ENCODE data around the gene TARS2. TPM values are rescaled to one million over a fixed set of nuclear protein-coding genes. Genes with fewer than 3 reads are reported as not detected.

Gene TARS2
- total RNA-seq, 1 donor from 2014 or later: 38.7 TPM

DNA sequence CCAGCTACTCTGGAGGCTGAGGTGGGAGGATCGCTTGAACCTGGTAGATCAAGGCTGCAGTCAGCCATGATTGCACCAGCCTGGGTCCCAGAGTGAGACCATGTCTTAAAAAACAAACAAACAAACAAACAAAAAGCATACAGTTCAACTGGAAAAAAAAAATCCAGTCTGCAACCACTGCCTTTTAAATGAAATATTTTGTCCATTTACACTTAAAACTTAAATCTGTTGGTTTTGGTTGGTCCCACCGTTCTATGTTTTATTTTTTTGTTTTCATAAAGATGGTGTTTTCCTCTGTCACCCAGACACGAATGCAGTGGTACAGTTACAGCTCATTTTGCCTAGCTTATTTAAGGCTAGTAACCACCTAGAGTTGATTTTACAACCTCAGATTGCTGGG, 38.1 kb downstream of the TARS2 start:
- Mint-ChIP-seq H3K9me3 (ENCODE audit: unreplicated experiment) (no peaks in the 10 kb centered on the region), H3K4me1 (ENCODE audit: low read depth, unreplicated experiment) (peaks cover under 1% of the 10 kb centered on the region), H3K36me3 (ENCODE audit: unreplicated experiment) (no peaks in the 10 kb centered on the region), H3K4me3 (ENCODE audit: unreplicated experiment) (no peak overlapping the region), H3K27me3 (ENCODE audit: unreplicated experiment) (peaks cover 5% of the 10 kb centered on the region), H3K27ac (ENCODE audit: unreplicated experiment) (no peak overlapping the region)
- TF ChIP-seq, protein P1, sequence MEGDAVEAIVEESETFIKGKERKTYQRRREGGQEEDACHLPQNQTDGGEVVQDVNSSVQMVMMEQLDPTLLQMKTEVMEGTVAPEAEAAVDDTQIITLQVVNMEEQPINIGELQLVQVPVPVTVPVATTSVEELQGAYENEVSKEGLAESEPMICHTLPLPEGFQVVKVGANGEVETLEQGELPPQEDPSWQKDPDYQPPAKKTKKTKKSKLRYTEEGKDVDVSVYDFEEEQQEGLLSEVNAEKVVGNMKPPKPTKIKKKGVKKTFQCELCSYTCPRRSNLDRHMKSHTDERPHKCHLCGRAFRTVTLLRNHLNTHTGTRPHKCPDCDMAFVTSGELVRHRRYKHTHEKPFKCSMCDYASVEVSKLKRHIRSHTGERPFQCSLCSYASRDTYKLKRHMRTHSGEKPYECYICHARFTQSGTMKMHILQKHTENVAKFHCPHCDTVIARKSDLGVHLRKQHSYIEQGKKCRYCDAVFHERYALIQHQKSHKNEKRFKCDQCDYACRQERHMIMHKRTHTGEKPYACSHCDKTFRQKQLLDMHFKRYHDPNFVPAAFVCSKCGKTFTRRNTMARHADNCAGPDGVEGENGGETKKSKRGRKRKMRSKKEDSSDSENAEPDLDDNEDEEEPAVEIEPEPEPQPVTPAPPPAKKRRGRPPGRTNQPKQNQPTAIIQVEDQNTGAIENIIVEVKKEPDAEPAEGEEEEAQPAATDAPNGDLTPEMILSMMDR (IDR thresholded peaks at IDR 0.05; ENCODE audit: partially characterized antibody, unreplicated experiment): no peak
- DNase-seq: no peak

DNA sequence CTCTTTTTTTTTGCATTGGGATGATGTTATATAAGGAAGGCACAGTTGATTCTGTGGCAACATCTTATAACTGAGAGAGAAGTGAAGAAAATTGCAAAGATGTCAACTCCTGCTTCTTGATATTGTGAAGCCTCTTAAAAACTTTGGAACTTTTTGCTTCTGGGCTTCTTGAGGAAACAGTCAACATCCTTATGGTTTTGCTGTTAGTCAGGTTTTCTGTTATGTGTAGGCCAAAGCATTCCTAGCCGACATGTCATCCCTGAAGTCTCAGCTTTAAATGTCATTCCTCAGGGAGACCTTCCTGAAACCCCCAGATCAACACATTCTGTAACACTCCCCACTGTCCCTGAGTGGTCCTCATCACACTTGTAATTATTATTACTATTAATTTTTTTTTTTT, 41.0 kb downstream of the TARS2 start:
- Mint-ChIP-seq H3K4me1 (ENCODE audit: low read depth, unreplicated experiment) (peaks cover 10% of the 10 kb centered on the region), H3K27ac (ENCODE audit: unreplicated experiment) (no peak overlapping the region), H3K36me3 (ENCODE audit: unreplicated experiment) (no peaks in the 10 kb centered on the region), H3K27me3 (ENCODE audit: unreplicated experiment) (peaks cover 10% of the 10 kb centered on the region), H3K9me3 (ENCODE audit: unreplicated experiment) (peaks cover 6% of the 10 kb centered on the region), H3K4me3 (ENCODE audit: unreplicated experiment) (no peak overlapping the region)
- DNase-seq: no peak
- TF ChIP-seq, protein P1 (IDR thresholded peaks at IDR 0.05; ENCODE audit: partially characterized antibody, unreplicated experiment): no peak

DNA sequence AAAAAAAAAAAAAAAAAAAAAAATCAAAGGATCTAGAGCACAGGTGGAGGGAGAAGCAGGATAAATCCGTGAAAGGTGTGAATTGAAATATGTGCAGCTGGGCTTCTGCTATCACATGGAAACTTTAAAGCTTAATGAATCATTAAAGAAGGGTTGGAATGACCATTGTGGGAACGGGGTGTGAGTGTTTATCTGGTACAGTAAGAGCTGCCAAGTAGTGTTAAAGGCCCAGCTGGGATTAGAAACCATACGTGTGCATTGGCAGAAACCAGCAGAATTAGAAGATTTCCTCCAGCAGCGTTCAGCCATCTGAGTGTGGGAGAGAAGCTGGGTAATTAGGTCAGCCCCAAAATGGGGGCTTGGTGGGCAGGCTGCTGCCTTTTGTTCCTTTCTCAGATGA, 41.8 kb downstream of the TARS2 start:
- no peak overlapping the region for H3K27ac Mint-ChIP-seq (ENCODE audit: unreplicated experiment)
- H3K27me3 Mint-ChIP-seq (ENCODE audit: unreplicated experiment): peaks cover 10% of the 10 kb centered on the region
- TF ChIP-seq, protein P1 (IDR thresholded peaks at IDR 0.05; ENCODE audit: partially characterized antibody, unreplicated experiment): no peak
- H3K4me3 Mint-ChIP-seq (ENCODE audit: unreplicated experiment): no peak overlapping the region
- no peaks in the 10 kb centered on the region for H3K36me3 Mint-ChIP-seq (ENCODE audit: unreplicated experiment)
- H3K9me3 Mint-ChIP-seq (ENCODE audit: unreplicated experiment): peaks cover 6% of the 10 kb centered on the region
- peaks cover 10% of the 10 kb centered on the region for H3K4me1 Mint-ChIP-seq (ENCODE audit: low read depth, unreplicated experiment)
- DNase-seq: no peak

DNA sequence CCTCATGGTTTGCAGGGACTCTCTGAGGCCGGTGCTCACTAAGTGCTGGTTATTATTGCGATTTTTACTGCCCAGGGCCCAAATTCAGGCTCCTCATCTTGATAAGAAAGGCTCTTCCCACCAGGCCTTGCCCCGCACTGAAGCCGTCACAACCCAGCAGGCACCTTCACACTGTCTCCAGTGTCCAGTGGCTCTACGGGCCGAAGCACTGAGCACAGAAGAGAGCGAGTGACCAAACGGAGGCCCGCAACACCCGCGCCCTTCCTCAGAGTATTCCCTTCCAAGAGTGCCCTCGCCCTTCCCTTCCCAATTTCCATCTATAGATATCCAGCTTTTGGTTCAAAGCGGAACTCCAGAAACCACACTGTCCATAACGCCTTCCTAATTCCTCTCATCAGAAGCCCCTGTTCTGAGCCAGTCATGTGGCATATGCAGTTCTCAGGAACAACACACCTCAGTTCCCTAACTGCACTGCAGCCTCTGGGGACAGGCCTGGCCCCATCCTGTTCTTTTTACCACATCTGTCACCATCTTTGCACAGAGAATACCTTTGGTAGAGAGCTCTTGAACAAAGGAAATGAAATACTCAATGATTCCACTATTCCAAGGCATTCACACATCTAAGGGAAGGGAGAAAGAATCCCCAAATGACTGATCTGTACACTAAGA, 43.4 kb downstream of the TARS2 start:
- DNase-seq: no peak
- H3K27me3 Mint-ChIP-seq (ENCODE audit: unreplicated experiment): peaks cover 11% of the 10 kb centered on the region
- H3K4me1 Mint-ChIP-seq (ENCODE audit: low read depth, unreplicated experiment): peaks cover 10% of the 10 kb centered on the region
- H3K27ac Mint-ChIP-seq (ENCODE audit: unreplicated experiment): peak overlapping the region; percentile 65
- H3K36me3 Mint-ChIP-seq (ENCODE audit: unreplicated experiment): no peaks in the 10 kb centered on the region
- TF ChIP-seq, protein P1 (IDR thresholded peaks at IDR 0.05; ENCODE audit: partially characterized antibody, unreplicated experiment): no peak
- H3K4me3 Mint-ChIP-seq (ENCODE audit: unreplicated experiment): peak overlapping the region; percentile 8
- peaks cover 6% of the 10 kb centered on the region for H3K9me3 Mint-ChIP-seq (ENCODE audit: unreplicated experiment)

DNA sequence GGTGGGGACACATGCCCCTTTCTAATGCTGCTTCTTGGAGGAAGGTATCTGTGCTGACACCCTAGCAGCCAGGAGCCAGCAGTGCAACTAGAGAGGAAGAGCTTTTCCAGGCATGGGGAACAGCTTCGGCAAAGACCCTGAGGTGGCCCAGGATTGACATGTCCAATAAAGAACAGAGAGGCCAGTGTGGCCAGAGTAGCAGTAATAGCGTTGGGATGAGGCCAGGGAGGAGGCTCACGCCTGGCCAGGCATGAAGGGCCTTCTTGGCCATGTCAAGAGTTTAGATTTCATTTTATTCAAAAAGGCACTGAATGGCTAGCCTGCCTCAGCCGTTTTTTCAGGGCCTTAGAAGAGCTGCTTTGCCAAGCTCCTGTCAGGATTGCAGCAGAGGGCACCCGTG, 45.6 kb downstream of the TARS2 start:
- peaks cover 7% of the 10 kb centered on the region for H3K9me3 Mint-ChIP-seq (ENCODE audit: unreplicated experiment)
- H3K36me3 Mint-ChIP-seq (ENCODE audit: unreplicated experiment): no peaks in the 10 kb centered on the region
- peaks cover 11% of the 10 kb centered on the region for H3K27me3 Mint-ChIP-seq (ENCODE audit: unreplicated experiment)
- no peak for DNase-seq
- no peak overlapping the region for H3K27ac Mint-ChIP-seq (ENCODE audit: unreplicated experiment)
- no peak overlapping the region for H3K4me3 Mint-ChIP-seq (ENCODE audit: unreplicated experiment)
- peaks cover 10% of the 10 kb centered on the region for H3K4me1 Mint-ChIP-seq (ENCODE audit: low read depth, unreplicated experiment)
- TF ChIP-seq, protein P1 (IDR thresholded peaks at IDR 0.05; ENCODE audit: partially characterized antibody, unreplicated experiment): peak; percentile 41

Data from glutamatergic neuron (in vitro differentiated cells).